Gastrocnemius medialis (tissue), 4 donors: ENCODE results near the gene PTPRM. TPM values are rescaled to one million over a fixed set of nuclear protein-coding genes. Genes with fewer than 3 reads are reported as not detected.
A peak's percentile ranks its signal among the peaks of the same experiment; 100 is the strongest.

Experiments
- ATAC-seq, 2 donors: fragments of 150-250 bp; one replicate each; pipeline ENCODE4 v1.9.1; 2016
- DNase-seq, 2 donors: peaks; one replicate each; pipeline ENCODE4 v3.0.0-alpha.2; 2019
- H3K27ac ChIP-seq, 4 donors: fragments of 200-600 bp; sonication (generic); 1 replicate in 1 of 4; 2 replicates in 3 of 4; pipeline ENCODE4 v1.5.1; 2016 to 2018; ENCODE audit warnings: mild to moderate bottlenecking in 2 of 4, moderate library complexity in 1 of 4
- H3K27me3 ChIP-seq, 3 donors: fragments of 200-600 bp; sonication (generic) in 2 of 3; 1 replicate in 1 of 3; 2 replicates in 2 of 3; pipeline versions ENCODE4 v1.5.1 to v1.6.0; 2016 to 2019; ENCODE audit warnings: mild to moderate bottlenecking in 1 of 3, moderate library complexity in 1 of 3
- H3K36me3 ChIP-seq, 2 donors: fragments of 200-600 bp; sonication (generic) in 1 of 2; one replicate each; pipeline ENCODE4 v1.5.1; 2017 to 2018
- H3K4me1 ChIP-seq, 2 donors: fragments of 200-600 bp; sonication (generic) in 1 of 2; one replicate each; pipeline ENCODE4 v1.5.1; 2016 to 2017; ENCODE audit warnings: mild to moderate bottlenecking in 2 of 2
- H3K4me3 ChIP-seq, 4 donors: fragments of 200-600 bp; sonication (generic) in 3 of 4; 1 replicate in 1 of 4; 2 replicates in 3 of 4; pipeline ENCODE4 v1.5.1; 2016 to 2019; ENCODE audit warnings: mild to moderate bottlenecking in 2 of 4
- H3K9me3 ChIP-seq, 3 donors: fragments of 200-600 bp; sonication (generic) in 2 of 3; 1 replicate in 1 of 3; 2 replicates in 2 of 3; pipeline ENCODE4 v1.5.1; 2016 to 2019
- CTCF ChIP-seq, 5 experiments: fragments of 450-650 bp in 3 of 5; fragments of 200-600 bp in 2 of 5; sonication (generic) in 2 of 5; IDR thresholded peaks in 4 of 5; conservative IDR thresholded peaks in 1 of 5; 1 replicate in 4 of 5; 2 replicates in 1 of 5; pipeline ENCODE4 v1.5.1; 2016 to 2019; ENCODE audit warnings: antibody characterized with exemption in 5 of 5, mild to moderate bottlenecking in 3 of 5, moderate library complexity in 3 of 5
- POLR2A ChIP-seq, 2 donors: fragments of 450-650 bp; IDR thresholded peaks; one replicate each; pipeline ENCODE4 v1.6.1; 2017; ENCODE audit warnings: antibody characterized with exemption in 2 of 2, mild to moderate bottlenecking in 2 of 2, moderate library complexity in 2 of 2
- in situ Hi-C, 4 donors: fragments of 200-750 bp; cut with MboI; loops; one replicate each; pipeline versions ENCODE4 v1.15.0 to v1.8.0; 2017; ENCODE audit warnings: low sequenced_read_pairs in 4 of 4
- intact Hi-C: fragments of 100-400 bp; cut with DNase I; formaldehyde crosslinking; loops from one replicate; pipeline ENCODE4 v1.15.1; 2023; ENCODE audit warnings: low total_unique reads
- total RNA-seq, 4 donors: library from RNA; depleted of rRNA; stranded (reverse); fragments of >200 nt; gene quantifications; one replicate each; pipeline versions ENCODE4 v1.1.0 to v1.2.3, GENCODE V29; 2016

Gene PTPRM
- total RNA-seq, 4 donors from 2014 or later = 52.6 to 79.3 (median 63.8) TPM

- intact Hi-C loops (no loop called here), in situ Hi-C loops (no loop called here)
- Histone ChIP-seq H3K4me1 (peaks cover 48 to 57% of the 10 kb centered on the region in 2 donors), H3K27me3 (no peaks in the 10 kb centered on the region), H3K36me3 (no peaks in the 10 kb centered on the region), H3K4me3 (no peak overlapping the region), H3K9me3 (peaks cover 0 to under 1% (median under 1%) of the 10 kb centered on the region in 3 donors), H3K27ac (no peak overlapping the region)
- DNase-seq (no peak), ATAC-seq (no peak)
- TF ChIP-seq CTCF (IDR thresholded peaks at IDR 0.05 in 4 of 5, conservative IDR thresholded peaks at IDR 0.05 in 1 of 5) (no peak), POLR2A (IDR thresholded peaks at IDR 0.05) (no peak)
Measured at GRCh38 chr18:7809455-7809854, 242.3 kb downstream of the PTPRM start.

GRCh38 chr18:7809978-7810377 is 242.9 kb downstream of the PTPRM start:
- no peak for DNase-seq
- intact Hi-C loops = no loop called here
- no peak for ATAC-seq
- Histone ChIP-seq H3K4me1 (peaks cover 48 to 57% of the 10 kb centered on the region in 2 donors), H3K27me3 (no peaks in the 10 kb centered on the region), H3K9me3 (peaks cover 0 to 6% (median 5%) of the 10 kb centered on the region in 3 donors), H3K27ac (no peak overlapping the region), H3K36me3 (no peaks in the 10 kb centered on the region), H3K4me3 (no peak overlapping the region)
- in situ Hi-C loops = no loop called here
- TF ChIP-seq POLR2A (IDR thresholded peaks at IDR 0.05) (no peak), CTCF (IDR thresholded peaks at IDR 0.05 in 4 of 5, conservative IDR thresholded peaks at IDR 0.05 in 1 of 5) (no peak)

GRCh38 chr18:7812431-7813063 is 245.4 kb downstream of the PTPRM start:
- peaks cover 40 to 42% of the 10 kb centered on the region in 2 donors for H3K4me1 ChIP-seq
- TF ChIP-seq POLR2A (IDR thresholded peaks at IDR 0.05) (no peak), CTCF (IDR thresholded peaks at IDR 0.05 in 4 of 5, conservative IDR thresholded peaks at IDR 0.05 in 1 of 5) (no peak)
- H3K9me3 ChIP-seq = peaks cover 0 to 8% (median 5%) of the 10 kb centered on the region in 3 donors
- intact Hi-C loops = loop anchor here (2.0 kb wide), 1 partner anchor 58 kb away; no protein-coding TSS in a partner anchor
- H3K4me3 ChIP-seq = no peak overlapping the region
- peak overlapping the region; percentile 12 to 54 (median 35) for H3K27ac ChIP-seq
- H3K27me3 ChIP-seq = no peaks in the 10 kb centered on the region
- peak; percentile 72 to 77 for ATAC-seq
- in situ Hi-C loops = no loop called here
- no peaks in the 10 kb centered on the region for H3K36me3 ChIP-seq
- no peak for DNase-seq

- TF ChIP-seq POLR2A (IDR thresholded peaks at IDR 0.05) = no peak
- TF ChIP-seq CTCF (IDR thresholded peaks at IDR 0.05 in 4 of 5, conservative IDR thresholded peaks at IDR 0.05 in 1 of 5) = no peak
- H3K36me3 ChIP-seq = no peaks in the 10 kb centered on the region
- ATAC-seq (peak in 1 of 2 donors; percentile 54), DNase-seq (no peak)
- H3K4me3 ChIP-seq = no peak overlapping the region
- in situ Hi-C loops = no loop called here
- intact Hi-C loops = loop anchor here (2.0 kb wide), 1 partner anchor 58 kb away; no protein-coding TSS in a partner anchor
- no peaks in the 10 kb centered on the region for H3K27me3 ChIP-seq
- H3K27ac ChIP-seq = peak overlapping the region; percentile 12 to 54 (median 35)
- H3K9me3 ChIP-seq = peaks cover 0 to 8% (median 5%) of the 10 kb centered on the region in 3 donors
- H3K4me1 ChIP-seq = peaks cover 36 to 38% of the 10 kb centered on the region in 2 donors
Measured at GRCh38 chr18:7813131-7813530, 246.0 kb downstream of the PTPRM start.
